NCI-H1436 treated with DMSO at 0.1 percent for 48 hours (cell line): ENCODE measurements around the gene KCNIP4.

ENCODE experiments used
- DNase-seq: peaks from one replicate; lab custom pipeline; 2025; lab: John Stamatoyannopoulos, UW

KCNIP4 gene

DNA sequence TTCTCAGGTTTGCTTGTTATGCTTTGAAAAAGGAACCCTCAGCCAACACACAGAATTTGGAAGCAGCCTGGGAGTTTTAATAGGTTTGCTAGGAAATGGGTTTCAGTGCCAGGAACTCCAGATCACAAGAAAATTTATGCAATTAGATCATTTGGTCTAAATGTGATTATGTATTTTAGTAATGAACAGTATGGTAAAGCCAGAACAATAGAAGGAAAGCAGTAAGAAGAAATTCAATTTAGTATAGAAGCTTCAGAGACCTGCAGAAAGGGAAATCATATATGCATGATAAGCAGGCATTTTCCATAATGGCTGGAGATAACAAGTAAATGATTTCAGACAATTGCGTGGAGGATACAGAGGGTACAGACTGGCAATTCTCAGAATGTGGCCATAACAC lies 184.7 kb downstream of the KCNIP4 start:
- no peak for DNase-seq

DNA sequence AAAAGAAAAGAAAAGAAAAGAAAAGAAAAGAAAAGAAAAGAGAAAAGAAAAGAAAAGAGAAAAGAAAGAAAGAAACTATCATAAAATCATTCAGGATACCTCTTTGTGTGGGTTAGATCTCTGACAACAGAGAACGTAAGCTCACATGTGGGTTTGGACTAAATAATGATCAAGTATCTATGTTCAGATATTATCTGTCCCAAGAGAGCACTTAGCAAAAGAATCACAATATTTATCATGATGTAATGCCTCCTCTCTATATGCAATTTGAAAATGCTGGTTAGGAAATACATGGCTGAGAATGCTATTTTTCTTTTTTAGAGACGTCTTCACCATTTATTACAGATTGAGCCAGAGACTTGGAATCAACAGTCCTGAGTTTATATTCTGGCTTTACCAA lies 191.3 kb downstream of the KCNIP4 start:
- DNase-seq: no peak

DNA sequence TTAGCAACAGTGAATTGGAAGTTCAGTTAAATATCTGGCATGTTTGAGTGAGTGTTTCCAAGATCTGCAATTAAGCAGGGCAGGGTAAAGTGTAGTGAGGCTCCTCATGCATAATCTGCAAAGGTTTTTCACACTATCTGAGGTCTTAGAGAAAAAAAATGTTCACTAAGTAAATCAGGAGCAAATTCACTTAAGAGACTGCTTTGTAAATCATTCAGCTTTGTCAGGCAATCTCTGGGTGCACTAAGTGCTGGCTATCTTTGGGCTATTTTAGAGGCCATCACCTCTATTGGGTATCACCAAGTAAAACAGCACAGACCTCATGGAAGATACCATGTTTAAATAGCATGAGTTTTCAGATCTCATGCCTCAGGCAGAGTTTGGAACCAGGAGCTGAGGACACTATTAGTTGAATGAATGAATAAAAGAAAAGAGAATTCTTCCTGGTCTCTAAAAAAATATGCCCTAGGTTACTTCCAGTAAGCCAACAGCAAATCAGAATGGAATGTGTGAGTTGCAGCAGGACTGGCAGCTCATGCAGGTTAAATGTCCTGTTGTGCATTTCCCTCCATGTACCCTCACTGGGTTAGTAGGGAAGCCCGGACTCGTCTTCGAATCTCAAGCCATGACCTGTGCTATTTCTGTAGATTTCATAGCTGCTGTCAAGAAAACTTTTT lies 195.3 kb downstream of the KCNIP4 start:
- DNase-seq: no peak

DNA sequence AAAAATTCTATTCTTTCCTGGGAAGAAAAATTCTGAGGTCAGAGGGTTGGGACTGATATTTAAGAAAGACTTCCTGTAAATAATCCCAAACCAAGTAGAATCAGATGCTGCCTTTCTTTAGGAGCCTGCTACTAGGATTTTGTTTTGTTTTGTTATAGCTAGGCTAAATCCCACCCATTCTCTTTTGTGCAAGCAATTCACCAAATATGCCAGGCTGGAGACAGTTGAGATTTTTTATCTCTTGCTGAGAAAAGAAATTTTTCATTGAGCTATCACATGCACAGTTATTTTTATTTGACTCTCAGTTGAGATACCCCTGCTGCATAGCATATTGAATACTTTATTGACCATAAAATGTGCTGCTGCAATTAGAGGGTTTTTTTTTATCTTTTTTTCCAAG lies 196.0 kb downstream of the KCNIP4 start:
- DNase-seq: no peak

DNA sequence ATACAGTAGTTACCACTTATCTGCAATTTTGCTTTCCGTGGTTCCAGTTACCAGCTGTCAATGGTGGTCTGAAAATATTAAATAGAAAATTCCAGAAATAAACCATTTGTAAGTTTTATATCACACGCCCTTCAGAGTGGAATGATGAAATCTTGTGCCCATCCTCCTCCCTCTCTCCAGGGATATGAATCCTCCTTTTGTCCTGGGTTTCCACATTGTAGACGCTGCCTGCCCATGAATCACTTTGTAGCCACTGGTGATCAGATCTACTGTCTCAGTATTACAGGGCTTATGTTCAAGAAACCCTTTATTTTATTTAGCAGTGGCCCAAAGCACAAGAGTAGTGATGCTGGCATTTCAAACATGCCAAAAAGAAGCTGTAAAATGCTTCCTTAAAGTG lies 198.6 kb downstream of the KCNIP4 start:
- no peak for DNase-seq

DNA sequence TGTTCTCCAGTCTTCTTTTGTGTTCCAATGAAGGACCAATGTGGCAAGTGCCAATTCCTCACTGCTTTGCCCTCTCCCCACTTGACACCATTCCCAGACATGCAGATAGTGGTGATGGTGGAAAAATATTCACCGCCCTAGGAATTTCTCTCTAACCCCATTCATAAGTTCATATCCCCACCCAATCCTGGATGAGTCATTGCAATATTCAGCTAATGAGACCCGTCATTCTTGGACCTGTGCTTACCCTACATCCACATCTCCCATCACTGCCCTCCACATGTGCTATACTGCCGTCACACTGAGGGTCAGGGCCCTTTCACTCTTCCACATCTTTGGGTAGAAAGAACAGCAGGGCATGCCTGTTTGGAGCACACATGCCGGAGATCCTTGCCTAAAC lies 199.2 kb downstream of the KCNIP4 start:
- DNase-seq: no peak

DNA sequence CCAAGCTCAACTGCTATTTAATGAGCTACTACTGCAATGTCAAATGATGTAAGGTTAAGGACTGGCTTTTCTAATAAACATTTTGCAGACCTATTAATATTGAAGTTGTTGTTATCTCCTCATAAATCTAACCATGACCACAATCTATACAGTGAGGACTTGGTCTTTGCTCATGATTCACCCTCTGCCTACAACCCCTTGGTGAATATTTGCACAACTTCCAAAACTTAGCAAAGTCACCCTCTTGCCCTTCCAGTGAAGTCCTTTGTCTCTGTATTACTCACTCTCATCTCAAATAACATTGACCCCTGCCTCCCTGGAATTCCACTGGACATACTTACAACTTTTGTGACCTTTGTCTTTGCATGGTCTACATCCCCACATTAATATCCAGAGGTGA lies 204.5 kb downstream of the KCNIP4 start:
- no peak for DNase-seq

DNA sequence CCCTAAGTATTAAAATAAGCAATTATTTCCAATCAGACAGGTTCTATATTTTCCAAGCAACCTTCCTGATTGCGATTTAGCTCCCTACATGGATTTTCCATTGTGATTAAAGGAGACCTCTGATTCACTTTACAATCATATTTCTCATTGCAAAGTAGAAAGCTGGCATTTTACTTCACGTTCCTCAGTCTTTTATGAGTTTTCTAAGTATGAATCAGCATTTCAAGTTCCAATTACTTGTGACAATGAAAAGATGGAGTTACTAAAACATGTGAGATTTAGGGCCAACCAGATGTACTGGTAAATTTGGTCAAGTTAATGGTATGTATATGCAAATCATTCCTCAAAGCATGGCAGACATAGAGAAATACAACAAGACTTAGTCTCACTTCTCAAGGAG lies 206.2 kb downstream of the KCNIP4 start:
- no peak for DNase-seq

DNA sequence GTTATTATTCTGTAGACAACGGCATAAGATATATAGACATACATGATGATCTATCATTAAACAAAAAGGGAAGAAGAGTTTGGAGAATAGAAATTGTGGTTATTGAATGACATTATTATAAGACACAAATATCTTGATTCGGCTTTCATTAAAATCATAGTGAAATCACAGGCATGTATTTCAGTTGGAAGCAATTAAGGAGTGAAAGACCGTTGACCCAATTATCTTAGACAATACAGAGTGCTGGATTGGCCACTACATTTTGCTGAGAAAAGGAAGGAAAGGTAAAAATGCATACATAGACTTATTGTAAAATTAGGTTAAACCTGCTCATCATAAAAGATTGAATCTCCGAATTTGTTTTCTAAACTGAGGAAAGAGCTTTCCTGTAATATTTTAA lies 209.8 kb downstream of the KCNIP4 start:
- DNase-seq: no peak

DNA sequence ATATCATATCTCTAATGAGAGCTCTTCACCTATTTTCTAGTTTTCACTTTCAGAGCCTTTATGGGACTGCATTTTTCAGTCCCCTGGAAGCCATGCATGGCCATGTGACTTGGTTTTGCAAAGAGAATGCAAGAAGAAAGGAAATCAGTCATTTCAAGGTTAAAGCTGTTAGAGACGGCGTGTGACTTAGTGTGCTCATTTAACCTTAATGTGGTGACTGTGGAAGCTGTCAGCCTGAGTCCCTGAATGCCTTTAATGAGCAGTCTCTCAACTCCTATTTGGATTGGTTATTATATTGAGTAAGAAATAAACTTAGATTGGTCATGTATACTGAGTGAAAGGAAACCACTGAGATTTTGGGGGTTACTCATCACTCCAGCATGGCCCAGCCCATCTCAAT lies 212.7 kb downstream of the KCNIP4 start:
- DNase-seq: no peak

DNA sequence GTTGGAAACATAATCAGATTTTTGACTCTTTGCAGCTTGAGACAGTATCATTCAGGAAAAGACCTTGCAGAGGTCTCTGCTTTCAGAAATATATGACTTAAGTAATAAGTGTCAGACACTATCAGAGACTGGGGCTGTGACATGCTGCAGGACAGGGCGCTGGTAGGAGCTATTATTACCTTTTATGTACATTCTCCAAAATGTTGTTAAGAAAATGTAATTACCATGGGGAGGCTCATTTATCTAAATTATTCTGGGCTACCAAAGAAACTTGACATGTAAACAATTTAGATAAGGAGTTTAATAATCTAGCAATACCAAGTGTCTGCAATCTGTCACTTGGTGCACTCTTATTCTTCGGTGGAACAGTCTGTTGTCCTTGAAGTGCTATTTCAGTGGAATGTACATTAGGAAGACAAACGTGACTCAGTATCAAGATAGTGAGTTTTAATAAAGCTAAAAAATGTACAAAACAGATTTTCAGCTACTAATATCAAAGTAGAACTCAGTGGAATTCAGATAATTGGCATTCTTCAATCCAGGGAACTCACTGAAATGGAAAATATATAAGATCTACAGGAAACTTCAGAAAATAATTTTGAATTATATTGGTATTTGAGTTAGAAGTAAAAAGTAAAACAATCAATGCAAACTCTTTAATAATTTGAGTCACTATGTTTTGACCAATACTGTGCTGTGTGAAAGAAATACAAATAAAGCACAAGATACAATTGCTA lies 214.5 kb downstream of the KCNIP4 start:
- DNase-seq: no peak

DNA sequence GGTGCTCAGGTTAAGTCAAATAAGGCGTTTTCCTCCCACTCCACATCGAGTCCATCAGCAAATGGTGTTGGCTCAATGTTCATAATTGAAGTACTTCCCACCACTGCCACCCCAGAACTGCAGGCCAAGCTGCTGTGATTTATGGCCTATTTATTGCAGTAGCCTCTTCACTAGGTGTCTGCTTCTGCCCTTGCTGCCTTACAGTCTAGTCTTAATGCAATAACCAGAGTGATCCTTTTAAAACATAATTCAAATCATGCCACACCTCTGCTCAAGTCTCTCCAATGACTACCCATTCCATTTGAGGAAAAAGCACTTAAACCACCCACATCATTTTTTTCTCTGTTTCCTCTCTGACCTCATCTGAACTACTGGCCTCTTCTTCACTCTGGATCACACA lies 220.3 kb downstream of the KCNIP4 start:
- no peak for DNase-seq

DNA sequence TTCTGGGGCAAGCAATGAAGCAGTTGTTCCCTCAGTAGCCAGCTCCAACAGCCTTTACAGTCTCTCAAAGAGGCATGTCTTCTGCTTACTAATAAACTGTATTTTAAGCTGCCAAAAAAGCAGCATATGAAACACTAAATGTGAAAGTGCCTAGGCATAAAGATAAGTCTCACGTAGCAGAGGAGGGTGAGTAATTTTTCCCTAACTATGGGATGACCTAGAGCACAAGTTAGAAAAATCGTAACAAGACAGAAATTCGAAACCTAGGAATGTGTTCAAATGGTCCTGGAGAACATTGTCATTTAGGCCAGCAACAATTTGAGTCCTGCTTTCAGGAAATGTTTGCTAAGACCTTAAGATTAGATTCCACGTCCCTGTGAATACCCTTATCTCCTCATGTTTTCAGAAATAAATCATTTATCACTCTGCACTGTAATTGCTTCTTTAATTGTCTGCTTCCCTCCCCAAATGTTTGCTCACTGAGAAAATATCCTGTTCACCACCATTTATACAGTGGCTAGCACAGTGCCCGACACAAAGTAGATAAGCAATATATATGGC lies 222.2 kb downstream of the KCNIP4 start:
- no peak for DNase-seq

DNA sequence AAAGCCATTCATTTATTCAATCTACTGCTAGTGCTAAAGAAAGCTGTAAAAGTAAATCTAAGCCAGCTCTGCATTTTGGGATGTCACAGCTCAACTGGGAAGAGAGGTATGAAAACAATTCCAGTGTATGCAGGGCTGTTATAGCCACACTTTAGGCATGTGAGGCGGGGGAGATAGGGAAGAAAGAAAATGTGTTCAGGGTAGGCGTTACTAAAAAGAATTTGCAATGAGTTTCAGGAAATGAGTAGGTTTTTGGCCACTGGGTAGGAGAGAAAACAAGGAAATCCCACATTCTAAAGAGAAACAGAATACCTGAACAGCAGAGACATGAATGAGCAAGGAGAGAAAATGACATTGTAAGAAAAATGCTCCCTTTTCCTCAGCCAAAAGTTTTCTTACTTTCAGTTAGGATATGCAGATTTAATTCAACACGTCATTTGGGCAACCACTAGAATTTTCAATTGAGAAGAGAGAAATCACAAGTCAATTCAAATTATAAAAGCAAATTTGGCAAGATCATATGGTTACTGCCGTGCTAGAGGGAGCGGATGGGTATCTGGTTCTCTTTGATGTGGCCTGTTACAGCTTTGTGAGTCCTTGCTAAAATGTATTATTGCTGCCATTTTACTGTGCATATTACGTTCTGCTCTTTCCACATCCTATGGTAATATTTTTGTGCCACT lies 226.3 kb downstream of the KCNIP4 start:
- DNase-seq: no peak

DNA sequence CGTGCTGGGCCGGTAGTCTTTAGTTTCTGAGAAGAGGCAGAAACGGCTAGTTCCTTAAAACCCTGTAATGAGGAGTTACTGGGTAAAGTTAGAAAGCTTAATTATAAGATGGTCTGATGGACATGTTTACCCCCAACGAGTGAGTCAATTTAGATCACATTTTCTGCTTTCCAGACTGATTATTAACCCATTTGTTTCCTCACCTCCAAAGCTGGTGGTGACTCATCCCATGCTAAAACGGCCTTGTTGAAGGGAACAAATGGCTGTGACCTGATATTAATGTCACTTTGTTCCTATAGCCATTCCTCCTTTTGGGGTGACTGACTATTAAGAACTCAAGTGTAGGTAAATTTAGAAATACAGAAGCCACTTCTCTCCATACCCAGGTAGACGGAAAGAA lies 232.0 kb downstream of the KCNIP4 start:
- DNase-seq: no peak

DNA sequence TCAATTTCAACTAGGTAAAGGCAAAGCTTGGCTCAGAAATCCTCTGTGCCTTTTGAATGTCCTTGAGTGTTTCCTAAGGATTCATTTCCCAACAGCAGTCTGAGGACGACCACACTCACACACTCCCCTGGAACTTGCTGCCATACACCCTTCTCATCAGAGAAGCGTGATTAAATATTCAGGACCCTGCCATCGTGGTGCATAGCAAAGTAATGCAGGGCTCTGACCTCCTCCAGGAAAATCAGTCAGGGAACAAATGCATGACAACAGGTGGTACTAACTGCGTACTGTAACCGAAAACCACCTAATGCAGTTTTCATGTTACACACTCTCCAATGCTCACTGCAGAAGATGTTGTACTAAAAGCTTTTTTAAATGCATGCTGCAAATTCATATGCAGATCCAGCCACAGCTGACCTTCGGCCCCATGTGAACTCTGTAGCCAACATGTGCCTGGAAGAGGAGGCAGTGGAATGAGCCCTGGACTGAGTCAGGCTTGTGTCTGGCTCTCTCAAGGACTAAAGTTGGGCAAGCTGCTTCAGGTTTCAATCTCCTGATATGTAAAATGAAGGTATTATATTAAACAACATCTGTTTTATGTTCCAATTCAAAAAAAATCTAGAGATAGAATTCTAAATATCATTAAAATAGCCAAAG lies 238.3 kb downstream of the KCNIP4 start:
- DNase-seq: no peak

DNA sequence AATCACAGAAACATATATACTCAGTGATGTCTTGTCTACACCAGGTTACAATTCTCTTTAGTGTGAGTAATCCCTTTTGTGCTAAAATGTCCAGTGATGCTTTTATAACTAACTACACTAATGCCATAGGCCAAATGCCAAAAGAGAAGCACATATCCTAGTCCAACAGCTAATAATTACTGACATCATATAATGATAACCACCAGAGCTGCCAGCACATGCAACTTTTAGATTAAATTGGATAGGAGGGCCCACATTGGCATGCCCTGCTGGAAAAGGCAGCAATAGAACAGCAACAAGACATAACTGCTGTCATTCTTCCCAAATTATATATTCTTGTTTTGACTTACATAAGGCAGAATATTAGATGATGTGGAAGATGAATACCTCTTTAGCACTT lies 238.8 kb downstream of the KCNIP4 start:
- DNase-seq: no peak

DNA sequence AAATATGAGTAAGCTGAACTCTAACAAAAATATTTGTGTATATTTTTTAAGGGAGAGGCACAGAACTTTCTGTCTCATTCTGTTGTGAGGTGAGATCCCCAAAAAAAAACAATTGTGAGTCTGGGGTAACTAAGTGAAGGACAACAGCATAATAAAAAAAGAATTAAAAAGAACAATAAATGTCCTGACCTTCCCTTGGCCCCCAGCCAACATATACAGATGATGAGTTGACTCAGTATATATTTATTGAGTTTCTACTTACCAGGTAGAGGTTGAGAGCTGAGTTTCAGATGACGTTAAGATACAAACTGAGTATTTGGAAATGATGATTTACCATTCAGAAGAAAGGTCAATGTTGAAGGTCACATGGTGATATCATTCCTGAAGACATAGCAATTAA lies 239.5 kb downstream of the KCNIP4 start:
- no peak for DNase-seq

DNA sequence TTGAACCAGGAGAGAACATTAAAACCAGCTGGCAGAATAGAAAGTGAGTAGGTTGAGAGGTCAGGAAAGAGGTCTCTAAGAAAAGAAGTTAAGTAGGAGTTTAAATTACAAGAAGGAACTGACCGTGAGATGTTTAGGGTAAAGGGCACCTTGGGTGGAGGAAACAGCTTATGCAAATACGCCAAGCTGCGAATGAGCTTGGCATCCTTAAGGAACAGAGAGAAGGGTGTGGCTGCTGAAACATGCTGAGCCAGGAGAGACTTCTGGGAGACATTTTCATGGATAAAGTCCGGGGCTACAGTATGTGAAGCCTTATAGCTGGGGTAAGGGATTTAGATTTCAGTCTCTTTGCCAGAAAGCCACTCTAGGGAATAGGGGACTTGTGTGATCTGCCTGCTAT lies 249.1 kb downstream of the KCNIP4 start:
- DNase-seq: no peak

DNA sequence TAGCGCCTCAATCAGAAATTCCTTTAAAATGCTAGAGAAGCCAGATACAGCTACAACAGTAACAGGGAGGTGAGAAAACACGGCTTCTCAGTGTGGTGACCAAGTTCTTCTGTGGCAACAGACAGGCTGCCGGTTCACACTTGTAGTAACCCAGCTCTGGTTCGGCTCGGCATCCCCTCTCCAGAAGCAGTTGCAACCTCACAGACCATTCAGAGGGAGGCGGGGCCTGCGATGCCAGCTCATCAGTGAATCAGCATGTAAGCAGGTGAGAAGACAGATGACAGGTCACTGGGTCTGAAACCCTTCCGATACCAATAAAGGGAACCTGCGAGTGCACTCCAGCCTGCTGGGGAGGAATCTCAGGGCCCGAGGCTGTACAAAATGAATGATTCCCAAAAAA lies 251.0 kb downstream of the KCNIP4 start:
- DNase-seq: no peak

DNA sequence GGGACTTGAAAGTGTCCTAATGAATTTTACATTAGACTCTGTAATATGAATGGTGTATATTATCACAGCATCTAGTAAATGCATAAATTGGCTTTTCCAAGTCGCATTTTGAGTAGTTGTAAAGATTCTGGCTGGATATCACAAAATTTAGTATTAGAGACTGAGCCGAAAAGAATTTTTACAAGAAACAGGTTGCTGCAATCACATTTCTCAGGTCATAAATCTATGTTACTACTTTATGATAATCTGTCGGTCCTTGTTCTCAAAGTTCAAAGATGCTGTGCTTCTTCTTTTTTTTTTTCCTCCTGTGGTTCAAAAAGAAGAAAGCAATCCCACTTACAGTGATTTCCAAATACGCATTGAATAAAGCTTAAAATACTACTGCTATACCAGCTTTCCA lies 253.4 kb downstream of the KCNIP4 start:
- DNase-seq: no peak

DNA sequence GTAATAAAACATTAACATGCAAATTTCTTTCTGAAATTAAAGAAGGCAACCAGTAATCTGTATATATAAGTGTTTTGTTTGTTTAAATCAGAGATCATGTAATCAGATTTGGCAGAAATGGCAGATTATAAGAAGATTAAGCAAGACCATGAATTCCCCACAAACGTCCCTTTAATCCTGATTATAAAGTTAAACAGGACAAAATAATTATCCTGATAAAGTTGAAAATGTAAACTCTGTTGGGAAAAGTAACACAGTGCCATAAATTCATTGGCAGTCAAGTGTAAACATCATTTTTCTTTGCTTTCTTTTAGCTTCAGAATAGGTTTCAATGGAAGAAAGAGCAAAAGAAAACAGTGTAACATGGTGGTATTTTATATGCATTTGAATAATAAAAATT lies 256.3 kb downstream of the KCNIP4 start:
- DNase-seq: no peak
